Uterus (tissue), 4 donors: Measurements from ENCODE around the gene GNRHR. TPM values are rescaled to one million over a fixed set of nuclear protein-coding genes. Genes with fewer than 3 reads are reported as not detected.

ENCODE experiments used
- DNase-seq, 2 donors: peaks; one replicate each; pipeline ENCODE4 v3.0.0-alpha.2; 2019 to 2020
- H3K27ac ChIP-seq, 2 donors: fragments of 200-600 bp; sonication (generic); 1 replicate in 1 of 2; 2 replicates in 1 of 2; pipeline ENCODE4 v1.5.1; 2016 to 2018
- H3K27me3 ChIP-seq, 2 donors: fragments of 200-600 bp; sonication (generic); one replicate each; pipeline ENCODE4 v1.5.1; 2018 to 2019; ENCODE audit warnings: control low read depth in 1 of 2
- H3K36me3 ChIP-seq, 2 donors: fragments of 200-600 bp; sonication (generic); one replicate each; pipeline ENCODE4 v1.5.1; 2019; ENCODE audit warnings: control low read depth in 1 of 2
- H3K4me1 ChIP-seq, 2 donors: fragments of 200-600 bp; sonication (generic); one replicate each; pipeline ENCODE4 v1.5.1; 2018 to 2019; ENCODE audit warnings: control low read depth in 1 of 2
- H3K4me3 ChIP-seq, 2 donors: fragments of 200-600 bp; sonication (generic); 1 replicate in 1 of 2; 2 replicates in 1 of 2; pipeline ENCODE4 v1.5.1; 2018 to 2019; ENCODE audit warnings: mild to moderate bottlenecking in 1 of 2
- H3K9me3 ChIP-seq, 2 donors: fragments of 200-600 bp; sonication (generic); one replicate each; pipeline ENCODE4 v1.5.1; 2019; ENCODE audit warnings: control low read depth in 1 of 2
- POLR2A ChIP-seq, 2 donors: fragments of 450-650 bp; IDR thresholded peaks; one replicate each; pipeline ENCODE4 v1.6.1; 2016; ENCODE audit warnings: antibody characterized with exemption in 2 of 2, mild to moderate bottlenecking in 1 of 2, moderate library complexity in 1 of 2
- intact Hi-C: fragments of 100-400 bp; cut with DNase I; formaldehyde crosslinking; loops from one replicate; pipeline ENCODE4 v1.15.1; 2023; ENCODE audit warnings: low total_unique reads
- total RNA-seq, 4 donors: library from RNA; depleted of rRNA in 3 of 4; stranded (reverse); fragments of >200 nt in 3 of 4; gene quantifications; one replicate each; pipeline versions ENCODE4 v1.1.0 to v1.2.4, GENCODE V29; 2014 to 2023
- TF ChIP-seq, protein P1 (sequence below), 4 experiments: fragments of 200-600 bp in 2 of 4; fragments of 450-650 bp in 2 of 4; sonication (generic) in 2 of 4; IDR thresholded peaks; one replicate each; pipeline ENCODE4 v1.5.1; 2016 to 2019; ENCODE audit warnings: antibody characterized with exemption in 4 of 4, mild to moderate bottlenecking in 2 of 4, moderate library complexity in 1 of 4
- donor health status: DM: yes; HTN: yes; CAD: no.

The GNRHR gene
- total RNA-seq, 4 donors from 2014 or later = not detected

DNA sequence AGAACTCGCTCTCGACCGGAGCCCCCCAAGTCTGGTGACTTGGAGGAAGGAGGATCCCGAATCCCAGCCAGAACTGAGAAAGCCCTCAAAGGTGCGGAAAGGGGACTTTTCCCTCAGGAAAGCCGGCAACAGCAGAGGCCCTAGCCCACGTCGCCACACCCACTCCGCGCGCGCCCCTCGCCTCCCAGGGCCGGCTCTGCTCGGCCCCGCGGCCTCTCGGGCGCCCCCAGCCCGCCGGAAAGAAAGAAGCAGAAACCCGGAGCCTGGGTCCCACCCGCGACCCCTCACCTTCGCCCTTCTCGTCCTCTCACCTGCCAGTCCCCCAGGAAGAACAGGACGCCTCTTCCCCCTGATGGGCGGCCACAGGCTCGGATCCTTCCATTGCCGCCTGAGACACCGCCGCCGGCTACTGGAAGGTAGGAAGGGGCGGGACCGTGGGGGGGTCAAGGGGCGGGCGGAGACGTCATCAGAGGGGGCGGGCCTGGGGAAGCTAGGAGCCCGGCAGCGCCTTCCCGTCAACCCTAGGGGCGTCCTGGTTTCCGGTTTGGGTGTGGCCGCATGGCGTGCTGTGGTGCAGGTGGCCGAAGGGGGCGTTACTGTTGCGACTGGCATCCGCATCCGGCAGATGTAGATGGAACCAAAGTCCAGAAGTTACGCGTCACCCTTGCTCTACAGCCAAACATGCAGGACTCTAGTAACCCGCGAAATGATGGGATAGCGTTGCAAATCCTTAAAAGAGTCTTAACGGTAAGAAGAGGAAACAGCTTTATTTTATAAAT, 53.3 kb downstream of the GNRHR start, which contains the start of gene UBA6:
Gene UBA6, minus strand, starts transcription at position 418 of the 779 bp plus-strand sequence. Its CDS starts 36 bp downstream, at position 382.
- TF ChIP-seq POLR2A (IDR thresholded peaks at IDR 0.05) = peak in 1 of 2 donors; percentile 56
- TF ChIP-seq, protein P1, sequence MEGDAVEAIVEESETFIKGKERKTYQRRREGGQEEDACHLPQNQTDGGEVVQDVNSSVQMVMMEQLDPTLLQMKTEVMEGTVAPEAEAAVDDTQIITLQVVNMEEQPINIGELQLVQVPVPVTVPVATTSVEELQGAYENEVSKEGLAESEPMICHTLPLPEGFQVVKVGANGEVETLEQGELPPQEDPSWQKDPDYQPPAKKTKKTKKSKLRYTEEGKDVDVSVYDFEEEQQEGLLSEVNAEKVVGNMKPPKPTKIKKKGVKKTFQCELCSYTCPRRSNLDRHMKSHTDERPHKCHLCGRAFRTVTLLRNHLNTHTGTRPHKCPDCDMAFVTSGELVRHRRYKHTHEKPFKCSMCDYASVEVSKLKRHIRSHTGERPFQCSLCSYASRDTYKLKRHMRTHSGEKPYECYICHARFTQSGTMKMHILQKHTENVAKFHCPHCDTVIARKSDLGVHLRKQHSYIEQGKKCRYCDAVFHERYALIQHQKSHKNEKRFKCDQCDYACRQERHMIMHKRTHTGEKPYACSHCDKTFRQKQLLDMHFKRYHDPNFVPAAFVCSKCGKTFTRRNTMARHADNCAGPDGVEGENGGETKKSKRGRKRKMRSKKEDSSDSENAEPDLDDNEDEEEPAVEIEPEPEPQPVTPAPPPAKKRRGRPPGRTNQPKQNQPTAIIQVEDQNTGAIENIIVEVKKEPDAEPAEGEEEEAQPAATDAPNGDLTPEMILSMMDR (IDR thresholded peaks at IDR 0.05) = peak; percentile 32 to 45 (median 38)
- peak within 1 kb of the TSS; percentile 73 to 95 for H3K4me3 ChIP-seq
- DNase-seq = peak; percentile 94 to 95
- no peaks in the 10 kb centered on the region for H3K4me1 ChIP-seq
- intact Hi-C loops = no loop called here
- H3K27ac ChIP-seq = peak within 1 kb of the TSS; percentile 88
- no peaks in the 10 kb centered on the region for H3K27me3 ChIP-seq
- no peaks in the 10 kb centered on the region for H3K36me3 ChIP-seq
- no peaks in the 10 kb centered on the region for H3K9me3 ChIP-seq

DNA sequence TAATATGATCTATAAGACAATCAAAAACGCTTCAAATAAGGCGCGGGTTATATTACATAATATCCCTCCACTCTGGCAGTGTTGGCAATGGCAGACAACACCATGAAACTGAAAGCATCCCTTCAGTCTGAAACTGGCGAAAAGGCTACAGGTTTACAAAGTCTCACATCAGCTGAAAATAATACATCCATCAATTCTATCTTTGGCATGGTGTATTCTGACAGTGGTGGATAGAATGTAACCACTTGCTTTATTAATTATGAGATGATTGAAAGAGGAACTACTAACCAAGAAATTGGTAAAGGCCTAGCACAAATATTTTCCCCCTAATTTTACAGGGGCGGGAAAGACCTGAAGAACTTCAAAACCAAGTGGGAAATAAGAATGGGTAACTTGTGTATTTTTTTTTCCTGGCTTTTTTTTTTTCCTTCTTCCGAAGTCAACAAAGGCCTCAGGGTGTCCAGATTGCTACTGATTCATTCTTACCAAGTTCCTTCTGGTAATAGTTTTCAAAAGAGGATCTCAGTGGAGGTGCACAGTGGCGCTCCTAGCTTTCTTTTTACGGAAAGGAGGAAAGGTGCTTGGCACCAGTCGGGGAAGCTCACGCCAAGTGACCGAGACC, 54.0 kb downstream of the GNRHR start:
- intact Hi-C loops = no loop called here
- no peak for TF ChIP-seq POLR2A (IDR thresholded peaks at IDR 0.05)
- TF ChIP-seq, protein P1 (IDR thresholded peaks at IDR 0.05) = no peak
- Histone ChIP-seq H3K9me3 (no peaks in the 10 kb centered on the region), H3K4me3 (peak overlapping the region; percentile 73 to 95), H3K4me1 (no peaks in the 10 kb centered on the region), H3K36me3 (no peaks in the 10 kb centered on the region), H3K27me3 (no peaks in the 10 kb centered on the region), H3K27ac (peak overlapping the region; percentile 88)
- no peak for DNase-seq

DNA sequence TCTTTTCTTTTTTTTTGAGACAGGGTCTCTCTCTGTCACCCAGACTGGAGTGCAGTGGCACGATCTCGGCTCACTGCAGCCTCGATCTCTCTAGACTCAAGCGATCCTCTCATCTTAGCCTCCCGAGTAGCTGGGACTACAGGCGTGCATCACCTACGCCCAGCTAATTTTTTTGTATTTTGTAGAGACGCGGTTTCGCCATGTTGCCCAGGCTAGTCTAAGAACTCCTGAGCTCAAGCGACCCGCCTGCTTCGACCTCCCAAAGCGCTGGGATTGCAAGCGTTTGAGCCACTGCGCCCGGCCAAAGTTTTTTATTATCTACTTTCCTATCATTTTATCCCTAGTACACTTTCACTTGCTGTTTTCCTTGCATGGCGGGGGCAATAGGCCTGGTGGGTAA, 54.6 kb downstream of the GNRHR start:
- TF ChIP-seq, protein P1 (IDR thresholded peaks at IDR 0.05) = no peak
- no peak for TF ChIP-seq POLR2A (IDR thresholded peaks at IDR 0.05)
- DNase-seq = no peak
- no peaks in the 10 kb centered on the region for H3K36me3 ChIP-seq
- no peak overlapping the region for H3K27ac ChIP-seq
- no peak overlapping the region for H3K4me3 ChIP-seq
- no peaks in the 10 kb centered on the region for H3K27me3 ChIP-seq
- intact Hi-C loops = no loop called here
- no peaks in the 10 kb centered on the region for H3K4me1 ChIP-seq
- no peaks in the 10 kb centered on the region for H3K9me3 ChIP-seq

DNA sequence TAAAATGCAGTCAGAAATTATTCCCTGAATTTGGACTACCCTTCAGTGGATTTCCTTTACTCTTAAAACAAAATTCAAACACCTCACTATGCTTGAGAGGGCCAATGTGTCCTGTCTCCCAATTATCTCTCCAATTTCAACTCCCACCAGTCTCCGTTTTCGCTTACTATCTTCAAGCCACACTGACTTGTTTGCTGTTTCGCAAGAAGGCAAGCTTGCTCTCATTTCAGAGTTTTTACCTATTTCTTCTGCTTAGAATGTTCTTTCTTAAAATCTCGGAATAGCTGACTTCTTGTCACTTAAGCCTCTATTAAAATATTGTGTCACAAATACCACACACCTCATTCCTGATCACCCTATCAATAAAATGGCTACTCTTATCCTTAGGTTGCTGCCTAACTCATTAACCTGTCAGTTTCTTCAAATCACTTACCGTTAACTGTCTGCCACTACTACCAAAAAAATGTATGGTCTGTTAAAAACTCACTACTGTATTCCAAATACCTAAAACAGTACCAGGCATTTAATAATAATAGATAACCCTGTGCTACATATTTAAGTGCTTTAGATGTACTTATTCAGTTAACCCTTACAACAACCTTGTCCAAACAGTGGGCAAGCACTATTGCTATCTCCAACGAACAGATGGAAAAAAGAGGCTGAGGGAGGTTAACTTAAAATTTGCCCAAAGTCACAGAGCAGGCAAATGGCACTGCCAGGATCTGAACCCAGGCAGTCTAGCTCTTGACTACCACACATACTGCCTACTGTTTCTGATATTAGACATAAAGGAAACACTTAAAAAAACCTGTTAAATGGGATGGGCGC, 56.1 kb downstream of the GNRHR start:
- no peak for DNase-seq
- Histone ChIP-seq H3K4me1 (no peaks in the 10 kb centered on the region), H3K9me3 (no peaks in the 10 kb centered on the region), H3K27ac (no peak overlapping the region), H3K4me3 (no peak overlapping the region), H3K27me3 (no peaks in the 10 kb centered on the region), H3K36me3 (no peaks in the 10 kb centered on the region)
- TF ChIP-seq, protein P1 (IDR thresholded peaks at IDR 0.05) = no peak
- intact Hi-C loops = no loop called here
